A549 (cell line): Measurements from ENCODE around the gene CEACAM16.

Experiments
- FOXS1 ChIP-seq: fragments of 250-450 bp; sonication (Bioruptor Pico); IDR thresholded peaks from 2 replicates; pipeline ENCODE4 v1.5.0; 2020; ENCODE audit warnings: mild to moderate bottlenecking, moderate library complexity
- JUN ChIP-seq, 2 experiments: fragments of >200 bp; sonication (Bioruptor Twin); formaldehyde crosslinking; IDR thresholded peaks; 2 replicates in 1 of 2; 3 replicates in 1 of 2; pipeline ENCODE4 v1.6.1; 2016 to 2017
- JUNB ChIP-seq: fragments of >200 bp; sonication (Bioruptor Twin); formaldehyde crosslinking; IDR thresholded peaks from 2 replicates; pipeline ENCODE4 v1.6.1; 2016
- MAX ChIP-seq: IDR thresholded peaks from 2 replicates; pipeline ENCODE4 v1.6.1; 2012
- MYC ChIP-seq: IDR thresholded peaks from 2 replicates; pipeline ENCODE4 v1.6.1; 2012; ENCODE audit warnings: mild to moderate bottlenecking, inconsistent platforms, low read length, improper control_type of control experiment, borderline replicate concordance
- PHF8 ChIP-seq: fragments of 200-600 bp; sonication (generic); IDR thresholded peaks from 2 replicates; pipeline ENCODE4 v1.6.1; 2016; ENCODE audit warnings: low read depth, mild to moderate bottlenecking, antibody characterized with exemption, moderate library complexity, borderline replicate concordance
- POLR2A ChIP-seq: IDR thresholded peaks from 2 replicates; pipeline ENCODE4 v1.6.1; 2012; ENCODE audit warnings: mild to moderate bottlenecking, low read length
- RAD21 ChIP-seq, 2 experiments: fragments of >200 bp in 1 of 2; sonication (Bioruptor Twin) in 1 of 2; formaldehyde crosslinking in 1 of 2; IDR thresholded peaks in 1 of 2; conservative IDR thresholded peaks in 1 of 2; 2 replicates in 1 of 2; 3 replicates in 1 of 2; pipeline ENCODE4 v1.6.1; 2012 to 2018; ENCODE audit warnings: inconsistent platforms in 1 of 2
- SMC3 ChIP-seq: fragments of >200 bp; sonication (Bioruptor Twin); formaldehyde crosslinking; IDR thresholded peaks from 3 replicates; pipeline ENCODE4 v1.6.1; 2018; ENCODE audit warnings: inconsistent platforms
- ZNF302 ChIP-seq: fragments of 250-450 bp; sonication (Bioruptor Pico); IDR thresholded peaks from 2 replicates; pipeline ENCODE4 v1.9.0; 2021; ENCODE audit warnings: inconsistent platforms, mild to moderate bottlenecking, moderate library complexity
- TF ChIP-seq, protein P1 (sequence below): fragments of >200 bp; sonication (Bioruptor Twin); formaldehyde crosslinking; IDR thresholded peaks from 3 replicates; pipeline ENCODE4 v1.5.1; 2016
- TF ChIP-seq, protein P2 (sequence below): fragments of 200-600 bp; sonication (generic); IDR thresholded peaks from 2 replicates; pipeline ENCODE4 v1.6.1; 2016; ENCODE audit warnings: antibody characterized with exemption, mild to moderate bottlenecking, moderate library complexity

DNA sequence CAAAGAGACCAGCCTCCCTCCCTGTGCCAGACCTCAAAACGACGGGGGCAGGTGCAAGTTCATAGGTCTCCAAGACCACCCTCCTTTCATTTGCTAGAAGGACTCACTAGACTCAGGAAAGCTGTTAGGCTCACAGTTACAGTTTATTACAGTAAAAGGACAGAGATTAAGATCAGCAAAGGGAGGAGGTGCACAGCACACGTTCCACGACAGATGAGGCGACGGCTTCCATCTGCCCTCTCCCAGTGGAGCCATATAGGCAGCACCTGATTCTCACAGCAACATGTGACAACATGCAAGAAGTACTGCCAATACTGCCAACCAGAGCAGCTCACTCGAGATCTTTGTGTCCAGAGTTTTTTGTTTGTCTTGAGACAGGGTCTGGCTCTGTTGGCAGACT lies 37.0 kb upstream of the CEACAM16 start:
- no peak for TF ChIP-seq JUN (IDR thresholded peaks at IDR 0.05)
- TF ChIP-seq, protein P1, sequence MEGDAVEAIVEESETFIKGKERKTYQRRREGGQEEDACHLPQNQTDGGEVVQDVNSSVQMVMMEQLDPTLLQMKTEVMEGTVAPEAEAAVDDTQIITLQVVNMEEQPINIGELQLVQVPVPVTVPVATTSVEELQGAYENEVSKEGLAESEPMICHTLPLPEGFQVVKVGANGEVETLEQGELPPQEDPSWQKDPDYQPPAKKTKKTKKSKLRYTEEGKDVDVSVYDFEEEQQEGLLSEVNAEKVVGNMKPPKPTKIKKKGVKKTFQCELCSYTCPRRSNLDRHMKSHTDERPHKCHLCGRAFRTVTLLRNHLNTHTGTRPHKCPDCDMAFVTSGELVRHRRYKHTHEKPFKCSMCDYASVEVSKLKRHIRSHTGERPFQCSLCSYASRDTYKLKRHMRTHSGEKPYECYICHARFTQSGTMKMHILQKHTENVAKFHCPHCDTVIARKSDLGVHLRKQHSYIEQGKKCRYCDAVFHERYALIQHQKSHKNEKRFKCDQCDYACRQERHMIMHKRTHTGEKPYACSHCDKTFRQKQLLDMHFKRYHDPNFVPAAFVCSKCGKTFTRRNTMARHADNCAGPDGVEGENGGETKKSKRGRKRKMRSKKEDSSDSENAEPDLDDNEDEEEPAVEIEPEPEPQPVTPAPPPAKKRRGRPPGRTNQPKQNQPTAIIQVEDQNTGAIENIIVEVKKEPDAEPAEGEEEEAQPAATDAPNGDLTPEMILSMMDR: no peak
- TF ChIP-seq POLR2A: no peak
- TF ChIP-seq PHF8: no peak
- no peak for TF ChIP-seq JUNB
- TF ChIP-seq, protein P2, sequence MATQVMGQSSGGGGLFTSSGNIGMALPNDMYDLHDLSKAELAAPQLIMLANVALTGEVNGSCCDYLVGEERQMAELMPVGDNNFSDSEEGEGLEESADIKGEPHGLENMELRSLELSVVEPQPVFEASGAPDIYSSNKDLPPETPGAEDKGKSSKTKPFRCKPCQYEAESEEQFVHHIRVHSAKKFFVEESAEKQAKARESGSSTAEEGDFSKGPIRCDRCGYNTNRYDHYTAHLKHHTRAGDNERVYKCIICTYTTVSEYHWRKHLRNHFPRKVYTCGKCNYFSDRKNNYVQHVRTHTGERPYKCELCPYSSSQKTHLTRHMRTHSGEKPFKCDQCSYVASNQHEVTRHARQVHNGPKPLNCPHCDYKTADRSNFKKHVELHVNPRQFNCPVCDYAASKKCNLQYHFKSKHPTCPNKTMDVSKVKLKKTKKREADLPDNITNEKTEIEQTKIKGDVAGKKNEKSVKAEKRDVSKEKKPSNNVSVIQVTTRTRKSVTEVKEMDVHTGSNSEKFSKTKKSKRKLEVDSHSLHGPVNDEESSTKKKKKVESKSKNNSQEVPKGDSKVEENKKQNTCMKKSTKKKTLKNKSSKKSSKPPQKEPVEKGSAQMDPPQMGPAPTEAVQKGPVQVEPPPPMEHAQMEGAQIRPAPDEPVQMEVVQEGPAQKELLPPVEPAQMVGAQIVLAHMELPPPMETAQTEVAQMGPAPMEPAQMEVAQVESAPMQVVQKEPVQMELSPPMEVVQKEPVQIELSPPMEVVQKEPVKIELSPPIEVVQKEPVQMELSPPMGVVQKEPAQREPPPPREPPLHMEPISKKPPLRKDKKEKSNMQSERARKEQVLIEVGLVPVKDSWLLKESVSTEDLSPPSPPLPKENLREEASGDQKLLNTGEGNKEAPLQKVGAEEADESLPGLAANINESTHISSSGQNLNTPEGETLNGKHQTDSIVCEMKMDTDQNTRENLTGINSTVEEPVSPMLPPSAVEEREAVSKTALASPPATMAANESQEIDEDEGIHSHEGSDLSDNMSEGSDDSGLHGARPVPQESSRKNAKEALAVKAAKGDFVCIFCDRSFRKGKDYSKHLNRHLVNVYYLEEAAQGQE: no peak
- TF ChIP-seq MAX: no peak
- no peak for TF ChIP-seq SMC3
- TF ChIP-seq FOXS1 (CRISPR knock-in tag): no peak
- no peak for TF ChIP-seq ZNF302 (CRISPR knock-in tag)
- no peak for TF ChIP-seq RAD21 (conservative IDR thresholded peaks at IDR 0.05 in 1 of 2, IDR thresholded peaks at IDR 0.05 in 1 of 2)
- no peak for TF ChIP-seq MYC
